Suprapubic skin (tissue), 4 donors: ENCODE data around the gene HECTD1.

Experiments used
- CTCF ChIP-seq, 2 donors: fragments of 200-600 bp in 1 of 2; fragments of 450-650 bp in 1 of 2; sonication (generic) in 1 of 2; IDR thresholded peaks; one replicate each; pipeline ENCODE4 v1.5.1; 2016 to 2019; ENCODE audit warnings: antibody characterized with exemption in 2 of 2, mild to moderate bottlenecking in 1 of 2, moderate library complexity in 1 of 2
- EP300 ChIP-seq: sonication (generic); formaldehyde crosslinking; IDR thresholded peaks from one replicate; pipeline ENCODE4 v1.6.1; 2017; ENCODE audit warnings: antibody characterized with exemption
- POLR2A ChIP-seq, 2 donors: fragments of 450-650 bp; IDR thresholded peaks; one replicate each; pipeline ENCODE4 v1.6.1; 2017; ENCODE audit warnings: antibody characterized with exemption in 2 of 2, mild to moderate bottlenecking in 2 of 2, moderate library complexity in 2 of 2
- POLR2AphosphoS5 ChIP-seq, 3 donors: sonication (generic); formaldehyde crosslinking; IDR thresholded peaks; one replicate each; pipeline ENCODE4 v1.6.1; 2017; ENCODE audit warnings: antibody characterized with exemption in 3 of 3

GRCh38 chr14:31090883-31091764, 116.5 kb downstream of the HECTD1 start:
- TF ChIP-seq CTCF (IDR thresholded peaks at IDR 0.05) (no peak), POLR2A (IDR thresholded peaks at IDR 0.05) (no peak), POLR2AphosphoS5 (IDR thresholded peaks at IDR 0.05) (peak in 2 of 3 donors; percentile 40 to 86), EP300 (no peak)
